Smooth muscle cell (in vitro differentiated cells): Measurements from ENCODE around the gene RGS7. TPM values are rescaled to one million over a fixed set of nuclear protein-coding genes. Genes with fewer than 3 reads are reported as not detected.
"Not testable (repeated sequence)": the region's sequence is repeated elsewhere in the genome, so short reads cannot be mapped to it uniquely, and the experiment has no call there.

Source experiments
- DNase-seq: peaks from one replicate; lab custom pipeline; 2025; ENCODE audit not compliant: unreplicated experiment; lab: John Stamatoyannopoulos, UW
- H2AFZ ChIP-seq: fragments of 200-600 bp; sonication (generic); 2 replicates; pipeline ENCODE4 v1.6.0; 2016; ENCODE audit warnings: antibody characterized with exemption, low read depth, mild to moderate bottlenecking
- H3F3A ChIP-seq: fragments of 200-600 bp; sonication (generic); 2 replicates; pipeline ENCODE4 v1.6.0; 2017; ENCODE audit warnings: antibody characterized with exemption, low read depth
- H3K27ac ChIP-seq: fragments of 200-600 bp; sonication (generic); 2 replicates; pipeline ENCODE4 v1.5.1; 2016; ENCODE audit warnings: low read depth, mild to moderate bottlenecking
- H3K27me3 ChIP-seq: fragments of 200-600 bp; sonication (generic); 2 replicates; pipeline ENCODE4 v1.6.1; 2016; ENCODE audit warnings: low read depth, mild to moderate bottlenecking
- H3K36me3 ChIP-seq: fragments of 200-600 bp; sonication (generic); 2 replicates; pipeline ENCODE4 v1.5.1; 2016; ENCODE audit warnings: low read depth
- H3K4me1 ChIP-seq: fragments of 200-600 bp; sonication (generic); 2 replicates; pipeline ENCODE4 v1.5.1; 2016; ENCODE audit warnings: low read depth
- H3K4me2 ChIP-seq: fragments of 200-600 bp; sonication (generic); 2 replicates; pipeline ENCODE4 v1.6.0; 2016; ENCODE audit warnings: mild to moderate bottlenecking
- H3K4me3 ChIP-seq: fragments of 200-600 bp; sonication (generic); 2 replicates; pipeline ENCODE4 v1.5.1; 2016; ENCODE audit warnings: mild to moderate bottlenecking
- H3K79me2 ChIP-seq: fragments of 200-600 bp; sonication (generic); 2 replicates; pipeline ENCODE4 v1.6.0; 2016; ENCODE audit warnings: low read depth, mild to moderate bottlenecking
- H3K9ac ChIP-seq: fragments of 200-600 bp; sonication (generic); 2 replicates; pipeline ENCODE4 v1.6.0; 2016; ENCODE audit warnings: low read depth
- H3K9me3 ChIP-seq: fragments of 200-600 bp; sonication (generic); replicated peaks from 2 replicates; pipeline ENCODE4 v1.5.1; 2016; ENCODE audit warnings: low read depth
- H4K20me1 ChIP-seq: fragments of 200-600 bp; sonication (generic); 2 replicates; pipeline ENCODE4 v1.6.0; 2016; ENCODE audit warnings: low read depth
- WGBS: methylation state at CpG from one replicate; pipeline ENCODE4 v1.1.7; 2016; ENCODE audit warnings: low lambda C conversion rate; 5-methylcytosine and 5-hydroxymethylcytosine counted together
- polyA plus RNA-seq: library from polyadenylated mRNA; unstranded; fragments of >200 nt; fragmentation: Nextera tagmentation; extraction: Ambion mirVana; gene quantifications from 2 replicates; pipeline ENCODE4 v1.2.1, GENCODE V29; 2016
- total RNA-seq: library from RNA; depleted of rRNA; stranded (reverse); fragments of >200 nt; gene quantifications from 2 replicates; pipeline ENCODE4 v1.2.3, GENCODE V29; 2014
- TF ChIP-seq, protein P1 (sequence below): fragments of 200-600 bp; sonication (generic); IDR thresholded peaks from 2 replicates; pipeline ENCODE4 v1.5.1; 2017; ENCODE audit warnings: borderline replicate concordance, mild to moderate bottlenecking, antibody characterized with exemption; ENCODE audit not compliant: insufficient read depth, poor library complexity, severe bottlenecking

The RGS7 gene
- total and polyA plus RNA-seq, 2 experiments from 2014 or later: 0.16 TPM; not detected in 1

- Histone ChIP-seq H3K4me1 (no peaks in the 10 kb centered on the region), H3K27ac (no peak overlapping the region), H3K27me3 (no peaks in the 10 kb centered on the region), H3K4me2 (no peak overlapping the region), H2AFZ (no peak overlapping the region), H3K36me3 (no peaks in the 10 kb centered on the region), H4K20me1 (no peaks in the 10 kb centered on the region), H3K9me3 (no peaks in the 10 kb centered on the region), H3F3A (no peaks in the 10 kb centered on the region), H3K79me2 (no peaks in the 10 kb centered on the region), H3K9ac (no peak overlapping the region), H3K4me3 (no peak overlapping the region)
- TF ChIP-seq, protein P1, sequence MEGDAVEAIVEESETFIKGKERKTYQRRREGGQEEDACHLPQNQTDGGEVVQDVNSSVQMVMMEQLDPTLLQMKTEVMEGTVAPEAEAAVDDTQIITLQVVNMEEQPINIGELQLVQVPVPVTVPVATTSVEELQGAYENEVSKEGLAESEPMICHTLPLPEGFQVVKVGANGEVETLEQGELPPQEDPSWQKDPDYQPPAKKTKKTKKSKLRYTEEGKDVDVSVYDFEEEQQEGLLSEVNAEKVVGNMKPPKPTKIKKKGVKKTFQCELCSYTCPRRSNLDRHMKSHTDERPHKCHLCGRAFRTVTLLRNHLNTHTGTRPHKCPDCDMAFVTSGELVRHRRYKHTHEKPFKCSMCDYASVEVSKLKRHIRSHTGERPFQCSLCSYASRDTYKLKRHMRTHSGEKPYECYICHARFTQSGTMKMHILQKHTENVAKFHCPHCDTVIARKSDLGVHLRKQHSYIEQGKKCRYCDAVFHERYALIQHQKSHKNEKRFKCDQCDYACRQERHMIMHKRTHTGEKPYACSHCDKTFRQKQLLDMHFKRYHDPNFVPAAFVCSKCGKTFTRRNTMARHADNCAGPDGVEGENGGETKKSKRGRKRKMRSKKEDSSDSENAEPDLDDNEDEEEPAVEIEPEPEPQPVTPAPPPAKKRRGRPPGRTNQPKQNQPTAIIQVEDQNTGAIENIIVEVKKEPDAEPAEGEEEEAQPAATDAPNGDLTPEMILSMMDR: no peak
- 76% methylated on average over 4 of the region's 4 CpGs for WGBS
- no peak for DNase-seq
Observed at GRCh38 chr1:241096982-241097381, 260.0 kb downstream of the RGS7 start.

DNA sequence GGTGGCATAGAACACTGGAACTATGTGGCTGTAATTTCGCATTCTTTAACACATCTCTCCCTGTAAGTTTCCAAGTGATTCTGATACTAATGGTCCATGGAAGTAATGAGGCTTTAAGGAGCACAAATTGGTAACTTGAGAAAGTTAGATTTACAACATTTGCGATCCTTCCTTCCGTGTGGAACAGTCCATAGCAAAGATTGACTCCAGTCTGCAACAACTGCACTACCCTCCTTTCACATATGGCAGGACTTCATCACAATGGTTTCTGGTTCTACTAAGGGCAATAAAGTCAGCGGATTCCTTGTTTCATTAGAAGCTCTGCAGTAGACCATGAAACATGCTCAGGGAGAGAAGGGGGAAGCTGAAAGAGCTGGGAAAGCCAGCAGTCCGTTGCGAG is 261.2 kb downstream of the RGS7 start:
- H3K27ac ChIP-seq: no peak overlapping the region
- 95% methylated on average over 6 of the region's 6 CpGs for WGBS
- H3K79me2 ChIP-seq: no peaks in the 10 kb centered on the region
- H3F3A ChIP-seq: no peaks in the 10 kb centered on the region
- DNase-seq: no peak
- H3K4me2 ChIP-seq: no peak overlapping the region
- H3K9ac ChIP-seq: no peak overlapping the region
- no peaks in the 10 kb centered on the region for H3K4me1 ChIP-seq
- H3K9me3 ChIP-seq: no peaks in the 10 kb centered on the region
- no peaks in the 10 kb centered on the region for H3K27me3 ChIP-seq
- H4K20me1 ChIP-seq: no peaks in the 10 kb centered on the region
- TF ChIP-seq, protein P1: no peak
- H3K36me3 ChIP-seq: no peaks in the 10 kb centered on the region
- no peak overlapping the region for H3K4me3 ChIP-seq
- no peak overlapping the region for H2AFZ ChIP-seq

GRCh38 chr1:241090798-241091197 is 266.2 kb downstream of the RGS7 start:
- Histone ChIP-seq H3K9ac (no peak overlapping the region), H2AFZ (no peak overlapping the region), H3F3A (no peaks in the 10 kb centered on the region), H3K9me3 (no peaks in the 10 kb centered on the region), H3K27me3 (no peaks in the 10 kb centered on the region), H4K20me1 (no peaks in the 10 kb centered on the region), H3K4me1 (no peaks in the 10 kb centered on the region), H3K4me2 (no peak overlapping the region), H3K27ac (no peak overlapping the region), H3K79me2 (no peaks in the 10 kb centered on the region), H3K36me3 (no peaks in the 10 kb centered on the region), H3K4me3 (no peak overlapping the region)
- no peak for DNase-seq
- TF ChIP-seq, protein P1: no peak
- WGBS: 87% methylated on average over 3 of the region's 3 CpGs

DNA sequence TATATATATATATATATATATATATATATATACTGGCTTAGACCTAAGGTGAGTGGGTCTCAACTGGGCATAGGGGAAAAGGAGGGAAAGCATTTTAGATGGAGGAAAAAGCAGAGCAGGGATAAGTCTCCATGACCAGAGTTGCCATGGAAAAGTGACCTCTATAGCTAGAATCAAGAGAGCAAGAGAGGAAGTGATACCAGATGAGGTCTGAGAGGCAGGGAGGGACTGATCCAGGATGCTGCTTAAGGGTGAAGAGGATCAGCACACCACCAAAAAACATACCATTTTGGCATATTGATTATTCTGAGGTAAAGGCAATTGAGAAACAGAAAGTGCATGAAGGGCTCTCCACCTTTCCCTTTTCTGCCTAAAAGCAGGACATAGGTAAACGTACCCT is 267.9 kb downstream of the RGS7 start:
- H3K9ac ChIP-seq, H3K79me2 ChIP-seq, H3K4me2 ChIP-seq, H3K4me3 ChIP-seq, H3K36me3 ChIP-seq, H3K4me1 ChIP-seq, H4K20me1 ChIP-seq, H3K27me3 ChIP-seq, H3F3A ChIP-seq, H3K9me3 ChIP-seq, H2AFZ ChIP-seq, H3K27ac ChIP-seq, DNase-seq: not testable (repeated sequence)
- 80% methylated on average over 1 of the region's 1 CpG for WGBS

- not testable (repeated sequence) for H3F3A ChIP-seq, H2AFZ ChIP-seq, H3K4me2 ChIP-seq, H4K20me1 ChIP-seq, DNase-seq, H3K27ac ChIP-seq, H3K36me3 ChIP-seq, H3K9me3 ChIP-seq, H3K79me2 ChIP-seq, H3K27me3 ChIP-seq, H3K4me3 ChIP-seq, H3K4me1 ChIP-seq, H3K9ac ChIP-seq
- 90% methylated on average over 2 of the region's 2 CpGs for WGBS
Observed at GRCh38 chr1:241088075-241088474, 268.9 kb downstream of the RGS7 start.
